HG03103 (cell line): ENCODE results near the gene GAREM1.

Source experiments
- ATAC-seq: cut with Tn5 transposase; IDR thresholded peaks from one replicate; pipeline ENCODE4 v1.9.1; 2021; ENCODE audit warnings: low read depth; ENCODE audit not compliant: unreplicated experiment

GAREM1 gene

DNA sequence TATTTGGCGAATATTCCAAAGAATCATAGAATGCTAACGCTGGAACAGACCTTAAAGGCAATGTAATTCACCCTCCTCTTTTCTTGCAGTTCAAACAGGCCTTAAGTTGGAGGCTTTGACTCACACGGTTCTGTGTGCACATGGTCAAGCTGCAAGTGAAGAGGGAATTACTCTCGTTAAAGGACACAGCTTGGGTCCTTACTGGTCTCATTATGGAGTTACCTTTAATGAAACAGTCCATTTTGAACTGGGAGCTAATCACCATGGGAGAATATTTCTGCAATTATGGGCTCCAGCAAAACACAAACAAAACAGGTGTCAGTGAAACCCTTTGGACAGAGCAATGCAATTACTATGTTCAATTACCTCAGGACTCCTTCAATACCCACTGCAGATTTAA, 135.5 kb downstream of the GAREM1 start:
- ATAC-seq, result no peak

- ATAC-seq, result no peak
Observed at GRCh38 chr18:32333781-32334180, 136.9 kb downstream of the GAREM1 start.

- ATAC-seq, result no peak
Observed at GRCh38 chr18:32332708-32333107, 138.0 kb downstream of the GAREM1 start.

- no peak for ATAC-seq
Observed at GRCh38 chr18:32328974-32329373, 141.7 kb downstream of the GAREM1 start.

- ATAC-seq, result no peak
Observed at GRCh38 chr18:32328379-32328778, 142.3 kb downstream of the GAREM1 start.

- no peak for ATAC-seq
Observed at GRCh38 chr18:32326450-32327308, 144.0 kb downstream of the GAREM1 start.

GRCh38 chr18:32324181-32324580, 146.5 kb downstream of the GAREM1 start:
- ATAC-seq, result no peak

GRCh38 chr18:32321826-32322225, 148.9 kb downstream of the GAREM1 start:
- ATAC-seq, result no peak

DNA sequence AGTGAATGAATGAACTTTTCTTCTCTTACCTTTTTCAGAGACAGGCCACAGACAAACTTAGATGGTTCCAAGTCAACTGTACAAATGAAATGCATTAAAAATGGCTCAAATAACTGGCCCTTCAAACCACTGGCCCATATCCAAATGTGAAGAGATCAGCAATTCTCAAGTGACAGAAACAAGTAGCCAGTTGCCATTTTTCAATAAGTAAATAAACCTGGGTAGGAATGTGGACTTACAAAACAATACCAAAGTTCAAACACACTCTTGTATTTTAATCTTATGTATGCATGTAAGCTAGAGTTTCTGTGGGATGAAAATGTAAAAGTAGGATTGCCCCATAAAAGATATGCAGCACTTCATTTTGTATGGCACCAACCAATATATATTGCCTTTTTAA, 151.6 kb downstream of the GAREM1 start:
- no peak for ATAC-seq

DNA sequence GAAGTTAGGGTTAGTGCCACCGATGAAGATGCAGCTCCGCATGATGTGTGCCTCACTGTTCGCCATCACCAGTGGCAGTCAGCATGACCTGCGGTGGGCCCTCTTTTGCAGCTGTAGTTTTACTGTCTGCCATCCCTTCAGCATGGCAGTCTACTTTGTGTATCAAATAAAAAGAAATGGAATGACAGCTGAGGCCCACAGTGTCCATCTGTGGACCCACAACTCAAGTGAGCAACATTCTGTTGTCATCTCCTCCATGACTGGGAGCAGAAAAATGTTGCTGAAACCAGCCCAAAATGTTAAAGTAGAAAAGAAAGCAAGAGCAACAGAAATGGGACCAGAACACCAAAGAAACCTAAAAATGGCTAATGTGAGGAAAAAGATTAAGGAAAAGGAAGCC, 152.1 kb downstream of the GAREM1 start:
- ATAC-seq, result no peak

GRCh38 chr18:32317651-32318050, 153.0 kb downstream of the GAREM1 start:
- no peak for ATAC-seq

DNA sequence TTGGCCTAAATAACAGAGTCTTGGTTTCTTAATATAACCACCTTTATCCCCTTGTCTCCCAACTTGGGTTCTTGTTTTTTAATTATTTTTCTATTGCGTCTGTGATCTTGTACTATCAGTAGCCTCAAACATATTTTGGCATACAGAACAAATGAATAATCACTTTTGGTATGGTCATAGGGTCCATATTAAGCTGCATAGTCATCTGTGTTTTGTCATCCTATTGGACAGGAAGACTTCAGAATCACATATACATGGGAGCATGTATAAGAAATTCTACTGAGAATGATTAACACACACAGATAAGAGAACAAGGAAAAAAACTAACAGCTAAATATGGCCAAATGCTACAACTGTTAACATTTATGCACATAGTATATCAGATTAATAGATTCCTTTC, 154.8 kb downstream of the GAREM1 start:
- no peak for ATAC-seq

- no peak for ATAC-seq
Observed at GRCh38 chr18:32310774-32311173, 159.9 kb downstream of the GAREM1 start.

- no peak for ATAC-seq
Observed at GRCh38 chr18:32310101-32310500, 160.6 kb downstream of the GAREM1 start.

GRCh38 chr18:32308493-32309120, 162.1 kb downstream of the GAREM1 start:
- ATAC-seq, result no peak

DNA sequence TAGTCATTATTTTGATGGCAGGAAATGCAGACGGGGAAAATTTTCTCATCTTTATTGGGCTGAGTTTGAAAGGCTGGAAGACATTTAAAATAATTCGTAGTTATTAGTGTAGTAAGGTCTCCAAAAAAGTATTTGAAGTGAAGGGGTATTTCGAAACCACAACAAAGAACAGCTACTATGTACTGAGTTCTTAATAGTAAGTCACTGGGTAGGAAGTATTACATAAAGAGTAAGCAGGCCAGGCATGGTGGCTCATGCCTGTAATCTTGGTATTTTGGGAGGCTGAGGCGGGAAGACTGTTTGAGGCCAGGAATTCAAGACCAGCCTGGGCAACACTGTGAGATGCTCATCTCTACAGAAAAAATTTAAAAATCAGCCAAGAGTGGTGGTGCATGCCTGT, 167.3 kb downstream of the GAREM1 start:
- no peak for ATAC-seq

- no peak for ATAC-seq
Observed at GRCh38 chr18:32302806-32303205, 167.9 kb downstream of the GAREM1 start.

DNA sequence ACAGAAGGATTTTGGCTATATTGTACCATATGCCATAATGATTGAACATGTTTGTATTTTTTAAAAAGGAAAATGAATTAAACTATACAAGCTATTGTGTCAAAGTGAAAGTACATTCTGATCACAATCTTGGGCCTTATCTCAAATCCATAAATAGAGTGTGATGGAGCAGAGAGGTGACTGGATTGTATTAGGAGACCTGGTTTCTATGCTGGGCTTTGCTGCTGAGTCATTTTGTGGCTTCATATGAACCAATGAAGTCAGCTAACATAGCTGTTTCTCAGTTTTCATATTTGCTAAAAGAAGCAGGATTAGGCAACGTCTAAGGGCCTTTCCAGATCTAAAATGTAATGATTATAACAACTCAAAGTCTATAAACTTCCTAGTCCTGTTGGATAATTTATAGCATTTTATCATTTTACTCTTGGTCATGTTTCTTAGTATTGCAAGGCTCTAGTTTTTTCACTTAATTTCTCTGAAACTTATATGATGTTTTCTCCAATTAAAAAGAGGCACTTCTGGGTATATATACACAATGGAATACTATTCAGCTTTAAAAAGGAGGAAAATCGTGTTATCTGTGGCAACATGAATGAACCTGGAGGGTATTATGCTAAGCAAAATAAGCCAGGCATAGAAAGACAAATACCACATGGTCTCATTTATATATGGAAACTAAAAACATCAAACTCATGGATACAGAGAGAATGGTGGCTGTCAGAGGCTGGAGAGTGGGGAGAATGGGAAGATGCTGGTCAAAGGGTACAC, 168.5 kb downstream of the GAREM1 start:
- ATAC-seq, result peak; percentile 90

DNA sequence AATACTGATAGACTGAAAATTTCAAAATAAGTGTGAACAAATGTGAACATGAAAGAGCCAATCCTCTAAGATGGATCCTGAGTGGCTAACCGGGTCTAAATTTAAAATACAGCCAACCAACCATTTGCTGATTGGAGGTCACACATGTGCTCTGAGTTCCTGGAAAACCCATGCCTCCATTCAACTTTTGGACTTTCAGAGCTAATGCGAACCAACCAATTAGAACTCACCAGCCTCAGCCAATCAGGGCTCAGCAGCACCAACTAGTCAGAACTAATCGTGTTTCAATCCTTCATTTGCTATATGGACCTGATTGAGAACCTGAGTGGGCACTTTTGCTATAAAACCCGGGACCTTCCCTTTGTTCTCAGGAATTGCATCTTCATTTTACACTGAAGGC, 169.3 kb downstream of the GAREM1 start:
- no peak for ATAC-seq

GRCh38 chr18:32300914-32301313, 169.8 kb downstream of the GAREM1 start:
- ATAC-seq, result no peak

- no peak for ATAC-seq
Observed at GRCh38 chr18:32299484-32299883, 171.2 kb downstream of the GAREM1 start.
